VCaP (cell line): Measurements from ENCODE around the gene PACS1.

Experiments used
- H3K27ac ChIP-seq: fragments of 450-650 bp; 2 replicates; pipeline ENCODE4 v1.5.1; 2017
- TF ChIP-seq, protein P1 (sequence below): fragments of 450-650 bp; conservative IDR thresholded peaks from 2 replicates; pipeline ENCODE4 v1.5.1; 2017; ENCODE audit warnings: mild to moderate bottlenecking, moderate library complexity

PACS1 gene

DNA sequence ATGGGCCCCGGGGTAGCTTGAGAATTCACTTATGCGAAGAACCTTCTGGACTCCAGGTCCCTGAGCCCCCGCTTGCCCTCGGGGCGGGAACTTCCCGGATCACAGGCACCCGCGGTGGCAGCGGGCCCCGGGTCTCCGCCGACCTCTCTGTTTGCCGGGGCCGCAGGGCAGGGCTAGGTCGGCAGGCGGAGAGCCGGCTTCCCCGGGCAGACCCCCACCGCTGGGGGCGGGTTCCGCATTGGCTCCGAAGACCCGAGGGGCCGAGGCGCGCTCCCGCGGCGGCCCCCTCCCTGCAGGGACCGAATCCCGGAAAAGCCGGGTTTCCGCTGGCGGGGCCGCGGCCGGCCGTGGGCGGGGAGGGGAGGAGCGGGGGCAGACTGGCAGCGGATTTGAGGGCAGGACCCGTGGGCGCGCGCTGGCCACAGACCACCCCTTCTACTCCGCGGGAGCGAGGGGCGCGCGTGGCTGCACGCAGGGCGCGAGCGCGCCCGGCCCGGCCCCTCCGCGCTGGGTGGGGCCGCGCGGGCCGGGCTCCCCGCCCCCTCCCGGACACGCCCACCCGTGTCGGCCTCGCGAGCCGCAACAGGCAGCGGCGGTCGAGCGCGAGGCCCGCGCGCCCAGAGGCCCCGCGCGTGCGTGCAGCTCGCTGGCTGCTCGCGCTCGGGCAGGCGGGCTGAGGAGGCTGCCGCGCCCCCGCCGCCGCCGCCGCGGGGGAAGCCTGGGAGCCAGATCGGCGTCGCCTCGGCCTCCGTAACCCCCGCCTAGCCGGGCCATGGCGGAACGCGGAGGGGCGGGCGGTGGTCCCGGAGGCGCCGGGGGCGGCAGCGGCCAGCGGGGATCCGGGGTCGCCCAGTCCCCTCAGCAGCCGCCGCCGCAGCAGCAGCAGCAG is at the start of gene PACS1:
PACS1 (plus strand) TSS at position 558 of the 889 bp plus-strand sequence; CDS start at position 773, 215 bp downstream.
- H3K27ac ChIP-seq: peak within 1 kb of the TSS; percentile 93
- TF ChIP-seq, protein P1, sequence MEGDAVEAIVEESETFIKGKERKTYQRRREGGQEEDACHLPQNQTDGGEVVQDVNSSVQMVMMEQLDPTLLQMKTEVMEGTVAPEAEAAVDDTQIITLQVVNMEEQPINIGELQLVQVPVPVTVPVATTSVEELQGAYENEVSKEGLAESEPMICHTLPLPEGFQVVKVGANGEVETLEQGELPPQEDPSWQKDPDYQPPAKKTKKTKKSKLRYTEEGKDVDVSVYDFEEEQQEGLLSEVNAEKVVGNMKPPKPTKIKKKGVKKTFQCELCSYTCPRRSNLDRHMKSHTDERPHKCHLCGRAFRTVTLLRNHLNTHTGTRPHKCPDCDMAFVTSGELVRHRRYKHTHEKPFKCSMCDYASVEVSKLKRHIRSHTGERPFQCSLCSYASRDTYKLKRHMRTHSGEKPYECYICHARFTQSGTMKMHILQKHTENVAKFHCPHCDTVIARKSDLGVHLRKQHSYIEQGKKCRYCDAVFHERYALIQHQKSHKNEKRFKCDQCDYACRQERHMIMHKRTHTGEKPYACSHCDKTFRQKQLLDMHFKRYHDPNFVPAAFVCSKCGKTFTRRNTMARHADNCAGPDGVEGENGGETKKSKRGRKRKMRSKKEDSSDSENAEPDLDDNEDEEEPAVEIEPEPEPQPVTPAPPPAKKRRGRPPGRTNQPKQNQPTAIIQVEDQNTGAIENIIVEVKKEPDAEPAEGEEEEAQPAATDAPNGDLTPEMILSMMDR: no peak

DNA sequence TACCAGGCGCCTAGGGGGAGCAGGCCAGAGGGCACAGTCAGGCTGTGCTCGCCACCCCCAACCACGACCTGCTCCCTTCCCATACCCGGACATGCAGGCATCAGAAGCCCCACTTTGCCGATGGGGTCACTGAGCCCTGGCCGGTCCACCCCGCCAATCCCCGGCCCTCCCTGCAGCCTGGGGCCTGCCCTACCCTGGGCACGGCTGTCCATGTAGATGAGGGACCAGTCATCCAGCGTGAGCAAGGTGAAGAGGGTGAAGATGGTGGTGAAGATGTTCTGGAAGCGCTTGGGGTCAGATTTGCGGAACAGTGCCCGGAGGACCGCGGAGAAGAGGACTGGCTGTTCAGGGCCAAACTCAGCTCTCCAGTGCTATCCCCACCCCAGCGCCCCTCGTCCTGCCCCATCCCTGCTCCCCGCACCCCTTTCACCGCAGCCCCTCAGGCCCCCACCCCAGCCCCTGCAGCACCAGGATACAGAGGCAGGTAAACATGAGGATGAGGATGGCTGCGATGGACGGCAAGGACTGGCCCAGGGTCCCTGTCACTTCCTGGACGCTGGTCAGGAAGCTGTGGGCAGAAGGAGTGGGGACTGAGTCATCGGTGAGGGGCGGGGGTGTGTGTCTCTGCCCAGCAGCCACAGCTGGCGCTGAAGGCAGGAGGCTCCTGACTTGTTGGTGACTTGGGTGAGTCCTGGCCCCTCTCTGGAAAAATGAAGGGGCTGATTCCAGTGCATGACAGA is 49.3 kb upstream of the PACS1 start:
- H3K27ac ChIP-seq: no peak overlapping the region
- TF ChIP-seq, protein P1: no peak

DNA sequence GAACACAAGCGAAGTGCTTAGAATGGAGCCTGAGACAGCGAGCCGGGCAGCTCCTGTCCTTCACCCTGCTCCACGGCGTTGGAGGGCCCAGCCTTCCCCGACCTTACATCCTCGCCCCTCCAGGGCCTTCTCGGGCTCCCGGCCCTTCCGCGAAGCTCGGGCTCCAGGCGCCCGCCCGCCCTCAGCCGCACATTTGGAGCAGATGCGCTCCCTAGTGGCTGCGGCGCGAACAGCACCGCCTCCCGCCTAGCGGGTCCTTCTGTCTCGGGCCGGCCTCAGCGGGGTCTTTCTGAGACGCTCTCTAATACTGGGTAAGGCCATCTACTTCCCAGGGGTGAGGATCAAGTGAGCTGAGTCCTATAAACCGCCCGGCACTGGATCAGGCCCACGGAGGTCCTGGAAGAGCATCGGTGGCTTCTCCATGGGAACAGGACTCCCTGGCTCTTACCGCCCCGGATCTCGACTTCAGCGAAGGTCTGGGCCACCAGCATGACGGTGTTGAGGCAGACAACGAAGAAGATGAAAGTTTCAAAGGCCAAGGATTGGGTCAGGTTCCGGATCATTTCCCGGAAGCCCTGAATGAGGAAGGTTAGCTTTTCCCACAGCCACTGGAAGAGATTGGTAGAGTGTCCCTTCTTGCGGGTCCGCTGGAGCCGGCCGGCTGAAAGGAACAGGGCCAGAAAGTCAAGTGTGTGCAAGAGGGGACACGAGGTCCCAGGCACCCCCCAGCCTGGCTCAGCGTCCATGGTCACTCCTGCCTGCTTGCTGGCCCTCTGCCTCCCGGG is 47.5 kb upstream of the PACS1 start:
- H3K27ac ChIP-seq: peak overlapping the region; percentile 20; the same call in 1 of the 2 replicates

DNA sequence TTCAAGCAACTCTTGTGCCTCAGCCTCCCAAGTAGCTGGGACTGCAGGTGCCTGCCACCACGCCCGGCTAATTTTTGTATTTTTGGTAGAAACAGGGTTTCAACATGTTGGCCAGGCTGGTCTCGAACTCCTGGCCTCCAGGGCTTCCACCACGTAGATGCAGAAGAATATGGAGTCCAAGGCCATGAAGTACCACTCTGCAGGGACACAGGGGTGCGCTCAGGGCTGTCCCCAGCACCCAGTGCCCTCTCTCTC is 47.0 kb upstream of the PACS1 start:
- peak overlapping the region; percentile 20; the same call in 1 of the 2 replicates for H3K27ac ChIP-seq

More for the DNA sequence above, 47.5 kb upstream of the PACS1 start:
- TF ChIP-seq, protein P1: peak; percentile 100

DNA sequence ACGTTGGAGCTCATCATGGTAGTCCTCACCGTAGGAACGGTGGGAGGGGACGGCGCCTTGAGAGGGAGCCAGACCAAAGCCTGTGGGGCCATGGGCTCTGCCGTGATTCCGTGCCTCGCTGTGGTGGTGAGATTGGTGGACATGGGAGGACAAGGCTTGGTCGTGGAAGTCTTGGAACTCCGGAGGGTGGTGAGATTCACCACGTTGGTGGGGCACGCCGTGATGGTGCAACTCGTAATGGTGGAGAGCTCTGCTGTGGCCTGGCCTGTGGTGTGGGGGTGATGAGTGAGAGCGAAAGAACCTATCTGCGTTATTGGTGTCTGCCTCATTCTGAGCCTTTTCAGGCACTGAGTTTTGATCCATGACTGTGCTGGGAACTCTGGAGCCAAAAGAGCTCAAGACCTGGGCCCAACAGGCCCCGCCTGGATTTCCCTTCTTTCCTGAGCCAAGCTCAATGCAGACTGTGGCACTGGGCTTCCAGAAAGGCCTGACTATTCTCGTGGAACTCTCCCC is 44.0 kb upstream of the PACS1 start, which contains the start of gene CATSPER1:
CATSPER1 (minus strand) TSS at position 463 of the 513 bp plus-strand sequence; CDS start at position 363, 100 bp downstream.
- no peak within 1 kb of the TSS for H3K27ac ChIP-seq
- TF ChIP-seq, protein P1: no peak

DNA sequence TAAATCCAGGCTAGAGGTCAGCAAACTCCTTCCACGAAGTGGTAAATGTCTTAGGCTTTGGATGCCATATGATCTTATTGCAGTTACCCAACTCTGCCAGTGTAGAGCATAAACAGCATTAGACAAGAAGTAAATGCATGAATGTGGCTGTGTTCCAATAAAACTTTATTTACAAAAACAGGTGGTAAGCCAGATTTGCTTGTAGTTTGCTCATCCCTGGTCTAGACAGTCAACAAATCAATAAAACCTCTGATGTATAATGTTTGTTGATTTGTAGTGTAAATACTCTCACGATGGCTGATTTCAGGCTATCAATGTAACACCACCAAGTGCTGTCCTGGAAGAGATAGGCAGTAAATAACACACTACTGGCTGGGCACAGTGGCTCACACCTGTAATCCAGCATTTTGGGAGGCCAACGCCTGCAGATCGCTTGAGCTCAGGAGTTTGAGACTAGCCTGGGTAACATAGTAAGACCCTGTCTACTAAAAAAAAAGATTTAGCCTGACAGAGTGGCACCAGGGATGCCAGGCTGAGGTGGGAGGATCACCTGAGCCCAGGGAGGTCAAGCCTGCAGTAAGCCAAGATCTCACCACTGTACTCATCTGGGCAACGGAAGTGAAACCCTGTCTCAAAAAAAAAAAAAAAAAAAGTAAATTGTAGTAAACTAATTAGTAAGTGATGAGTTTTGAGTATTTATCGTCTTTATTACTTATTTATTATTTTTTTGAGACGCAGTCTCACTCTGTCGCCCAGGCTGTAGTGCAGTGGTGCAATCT is 36.9 kb upstream of the PACS1 start:
- H3K27ac ChIP-seq: no peak overlapping the region
- TF ChIP-seq, protein P1: no peak
